ENCODE data around the gene HACD2. TPM values are rescaled to one million over a fixed set of nuclear protein-coding genes. Genes with fewer than 3 reads are reported as not detected.

The HACD2 gene
- total and polyA plus RNA-seq, 2 donors (not counting 3 experiments of a cell fraction or from before 2014, with no cell fraction given), result 17.0 to 20.9 TPM

DNA sequence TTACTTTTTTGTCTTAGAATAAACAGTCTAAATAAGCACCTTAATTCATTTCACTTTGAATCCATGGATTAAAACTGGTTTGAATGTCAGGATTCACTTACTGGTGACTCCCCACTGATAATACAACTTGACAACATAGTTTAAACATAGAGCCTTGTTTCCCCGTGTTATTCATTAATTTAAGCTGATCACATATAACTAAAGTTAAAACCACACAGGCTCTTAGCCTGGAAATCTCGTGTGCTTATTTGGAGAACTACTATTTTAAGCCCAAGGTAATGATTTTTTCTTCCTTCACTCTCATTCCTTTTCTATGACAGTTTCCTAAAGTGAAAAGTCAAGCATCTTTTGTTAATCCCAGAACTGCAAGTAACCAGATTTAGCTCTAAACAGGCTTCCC is 64.2 kb downstream of the HACD2 start:
- DNase-seq (ENCODE audit: low read depth, low spot score) (no peak), FAIRE-seq (no peak)
- intact Hi-C loops (cut with micrococcal nuclease), result no loop called here
- CTCF ChIA-PET, result interaction anchor here (0.6 to 2.3 kb wide), 5 partner anchors 9 to 39 kb away, joined by 3 to 7 read pairs (median 4); no protein-coding TSS in a partner anchor
- POLR2A ChIA-PET, result no interaction called here
- no peaks in the 10 kb centered on the region for H3K36me3 ChIP-seq (ENCODE audit: control insufficient read depth in 2 of 2, extremely low read depth in 1 of 2, insufficient read depth in 2 of 2, low read length in 2 of 2)
- no peaks in the 10 kb centered on the region for H3K79me2 ChIP-seq (ENCODE audit: control insufficient read depth, insufficient read depth, low read length)
- H3K9me3 ChIP-seq (replicated peaks; ENCODE audit: control insufficient read depth, insufficient read depth, low read length), result no peaks in the 10 kb centered on the region
- no peaks in the 10 kb centered on the region for H3K27me3 ChIP-seq (ENCODE audit: control insufficient read depth in 2 of 2, insufficient read depth in 2 of 2, low read length in 2 of 2)
- H3K9ac ChIP-seq (replicated peaks; ENCODE audit: extremely low read depth, insufficient read depth, low read length), result no peak overlapping the region
- dilution Hi-C loops (cut with MboI; ENCODE audit: extremely low pct_ligation_motif_present, low sequenced_read_pairs), result no loop called here
- H2AFZ ChIP-seq (ENCODE audit: low read depth, low read length), result no peak overlapping the region
- TF ChIP-seq POLR2AphosphoS5 (IDR thresholded peaks at IDR 0.05; ENCODE audit: insufficient read depth, low read depth, low read length) (no peak), FOS (IDR thresholded peaks at IDR 0.05; ENCODE audit: borderline replicate concordance, insufficient read depth, low read length) (no peak), EZH2 (IDR thresholded peaks at IDR 0.05; ENCODE audit: borderline replicate concordance, low read depth, low read length, severe bottlenecking) (no peak), POLR2A (IDR thresholded peaks at IDR 0.05; ENCODE audit: low read depth, low read length) (no peak), GATA2 (IDR thresholded peaks at IDR 0.05; ENCODE audit: insufficient read depth, insufficient read length, low read depth, low read length) (no peak), MYC (IDR thresholded peaks at IDR 0.05; ENCODE audit: low read depth, low read length) (no peak), JUN (IDR thresholded peaks at IDR 0.05; ENCODE audit: borderline replicate concordance, insufficient read depth, insufficient read length, low read depth) (no peak)
- TF ChIP-seq, protein P1, sequence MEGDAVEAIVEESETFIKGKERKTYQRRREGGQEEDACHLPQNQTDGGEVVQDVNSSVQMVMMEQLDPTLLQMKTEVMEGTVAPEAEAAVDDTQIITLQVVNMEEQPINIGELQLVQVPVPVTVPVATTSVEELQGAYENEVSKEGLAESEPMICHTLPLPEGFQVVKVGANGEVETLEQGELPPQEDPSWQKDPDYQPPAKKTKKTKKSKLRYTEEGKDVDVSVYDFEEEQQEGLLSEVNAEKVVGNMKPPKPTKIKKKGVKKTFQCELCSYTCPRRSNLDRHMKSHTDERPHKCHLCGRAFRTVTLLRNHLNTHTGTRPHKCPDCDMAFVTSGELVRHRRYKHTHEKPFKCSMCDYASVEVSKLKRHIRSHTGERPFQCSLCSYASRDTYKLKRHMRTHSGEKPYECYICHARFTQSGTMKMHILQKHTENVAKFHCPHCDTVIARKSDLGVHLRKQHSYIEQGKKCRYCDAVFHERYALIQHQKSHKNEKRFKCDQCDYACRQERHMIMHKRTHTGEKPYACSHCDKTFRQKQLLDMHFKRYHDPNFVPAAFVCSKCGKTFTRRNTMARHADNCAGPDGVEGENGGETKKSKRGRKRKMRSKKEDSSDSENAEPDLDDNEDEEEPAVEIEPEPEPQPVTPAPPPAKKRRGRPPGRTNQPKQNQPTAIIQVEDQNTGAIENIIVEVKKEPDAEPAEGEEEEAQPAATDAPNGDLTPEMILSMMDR (IDR thresholded peaks at IDR 0.05; ENCODE audit: extremely low read depth in 1 of 2, insufficient read depth in 1 of 2, low read depth in 1 of 2, low read length in 2 of 2), result no peak
- TF ChIP-seq, protein P2, sequence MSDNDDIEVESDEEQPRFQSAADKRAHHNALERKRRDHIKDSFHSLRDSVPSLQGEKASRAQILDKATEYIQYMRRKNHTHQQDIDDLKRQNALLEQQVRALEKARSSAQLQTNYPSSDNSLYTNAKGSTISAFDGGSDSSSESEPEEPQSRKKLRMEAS (IDR thresholded peaks at IDR 0.05; ENCODE audit: insufficient read depth, insufficient read length), result no peak
- H3K9me1 ChIP-seq (replicated peaks; ENCODE audit: control insufficient read depth, extremely low read depth, insufficient read depth, low read length), result no peaks in the 10 kb centered on the region
- H4K20me1 ChIP-seq (replicated peaks; ENCODE audit: control insufficient read depth, extremely low read depth, insufficient read depth, low read length), result no peaks in the 10 kb centered on the region
- no peak overlapping the region for H3K4me3 ChIP-seq (replicated peaks in 1 of 3; ENCODE audit: insufficient read depth in 1 of 3, low read depth in 1 of 3, low read length in 3 of 3)
- no peak overlapping the region for H3K4me2 ChIP-seq (ENCODE audit: insufficient read depth, low read length)
- BruUV-seq (replicated peaks), result no TSS peak
- peaks cover 14% of the 10 kb centered on the region for H3K4me1 ChIP-seq (ENCODE audit: control insufficient read depth, extremely low read depth, insufficient read depth, low read length)
- no peak overlapping the region for H3K27ac ChIP-seq (ENCODE audit: insufficient read depth, low read depth, low read length)

All from endothelial cell of umbilical vein (primary cell).